ENCODE data around the gene FAT2. TPM values are rescaled to one million over a fixed set of nuclear protein-coding genes. Genes with fewer than 3 reads are reported as not detected.

FAT2 gene, protein sequence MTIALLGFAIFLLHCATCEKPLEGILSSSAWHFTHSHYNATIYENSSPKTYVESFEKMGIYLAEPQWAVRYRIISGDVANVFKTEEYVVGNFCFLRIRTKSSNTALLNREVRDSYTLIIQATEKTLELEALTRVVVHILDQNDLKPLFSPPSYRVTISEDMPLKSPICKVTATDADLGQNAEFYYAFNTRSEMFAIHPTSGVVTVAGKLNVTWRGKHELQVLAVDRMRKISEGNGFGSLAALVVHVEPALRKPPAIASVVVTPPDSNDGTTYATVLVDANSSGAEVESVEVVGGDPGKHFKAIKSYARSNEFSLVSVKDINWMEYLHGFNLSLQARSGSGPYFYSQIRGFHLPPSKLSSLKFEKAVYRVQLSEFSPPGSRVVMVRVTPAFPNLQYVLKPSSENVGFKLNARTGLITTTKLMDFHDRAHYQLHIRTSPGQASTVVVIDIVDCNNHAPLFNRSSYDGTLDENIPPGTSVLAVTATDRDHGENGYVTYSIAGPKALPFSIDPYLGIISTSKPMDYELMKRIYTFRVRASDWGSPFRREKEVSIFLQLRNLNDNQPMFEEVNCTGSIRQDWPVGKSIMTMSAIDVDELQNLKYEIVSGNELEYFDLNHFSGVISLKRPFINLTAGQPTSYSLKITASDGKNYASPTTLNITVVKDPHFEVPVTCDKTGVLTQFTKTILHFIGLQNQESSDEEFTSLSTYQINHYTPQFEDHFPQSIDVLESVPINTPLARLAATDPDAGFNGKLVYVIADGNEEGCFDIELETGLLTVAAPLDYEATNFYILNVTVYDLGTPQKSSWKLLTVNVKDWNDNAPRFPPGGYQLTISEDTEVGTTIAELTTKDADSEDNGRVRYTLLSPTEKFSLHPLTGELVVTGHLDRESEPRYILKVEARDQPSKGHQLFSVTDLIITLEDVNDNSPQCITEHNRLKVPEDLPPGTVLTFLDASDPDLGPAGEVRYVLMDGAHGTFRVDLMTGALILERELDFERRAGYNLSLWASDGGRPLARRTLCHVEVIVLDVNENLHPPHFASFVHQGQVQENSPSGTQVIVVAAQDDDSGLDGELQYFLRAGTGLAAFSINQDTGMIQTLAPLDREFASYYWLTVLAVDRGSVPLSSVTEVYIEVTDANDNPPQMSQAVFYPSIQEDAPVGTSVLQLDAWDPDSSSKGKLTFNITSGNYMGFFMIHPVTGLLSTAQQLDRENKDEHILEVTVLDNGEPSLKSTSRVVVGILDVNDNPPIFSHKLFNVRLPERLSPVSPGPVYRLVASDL (N-terminal part only)
- 10 to 100 TPM in 1 of 2 donors, 1 to 10 TPM in 1; 5.6 to 22.5 TPM for total RNA-seq

DNA sequence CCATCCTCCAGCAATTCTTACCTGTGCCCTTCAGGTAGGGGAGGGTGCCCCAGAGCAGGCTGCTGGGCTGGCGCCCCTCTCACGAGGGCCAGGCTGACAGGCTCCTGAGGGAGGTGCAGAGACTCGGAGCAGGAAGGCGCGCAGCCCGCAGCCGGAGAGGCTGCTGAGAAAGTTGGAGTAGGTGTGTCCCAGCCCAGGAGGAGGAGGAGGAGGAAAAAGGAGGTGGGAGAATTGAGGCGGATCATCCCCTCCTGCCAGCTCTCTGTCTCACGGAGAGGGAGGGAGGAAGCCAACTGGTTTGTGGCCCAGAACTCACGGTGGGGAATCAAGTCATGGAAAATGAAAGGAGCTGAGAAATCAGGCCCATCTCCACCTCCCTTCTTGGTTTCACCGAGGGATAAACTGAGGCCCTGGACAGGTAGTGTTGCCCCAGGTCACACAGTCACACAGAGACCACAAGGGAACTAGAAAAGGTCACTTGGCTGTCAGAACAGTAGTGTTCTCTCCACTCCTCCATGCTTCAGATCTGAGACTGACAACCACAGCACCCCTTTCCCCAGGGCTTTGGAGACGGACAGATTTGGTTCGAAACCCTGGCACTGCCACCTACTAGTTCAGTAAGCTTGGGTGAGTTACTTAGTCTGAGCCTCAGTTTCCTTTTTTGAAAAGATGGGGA lies at the start of gene FAT2:
FAT2 (minus strand) TSS at position 188 of the 676 bp plus-strand sequence. CDS start 22,400 bp downstream, outside the sequence.
- no peaks in the 10 kb centered on the region for H3K4me1 ChIP-seq (replicated peaks)
- TF ChIP-seq POLR2A (IDR thresholded peaks at IDR 0.05) = peak; percentile 86
- TF ChIP-seq, protein P1, sequence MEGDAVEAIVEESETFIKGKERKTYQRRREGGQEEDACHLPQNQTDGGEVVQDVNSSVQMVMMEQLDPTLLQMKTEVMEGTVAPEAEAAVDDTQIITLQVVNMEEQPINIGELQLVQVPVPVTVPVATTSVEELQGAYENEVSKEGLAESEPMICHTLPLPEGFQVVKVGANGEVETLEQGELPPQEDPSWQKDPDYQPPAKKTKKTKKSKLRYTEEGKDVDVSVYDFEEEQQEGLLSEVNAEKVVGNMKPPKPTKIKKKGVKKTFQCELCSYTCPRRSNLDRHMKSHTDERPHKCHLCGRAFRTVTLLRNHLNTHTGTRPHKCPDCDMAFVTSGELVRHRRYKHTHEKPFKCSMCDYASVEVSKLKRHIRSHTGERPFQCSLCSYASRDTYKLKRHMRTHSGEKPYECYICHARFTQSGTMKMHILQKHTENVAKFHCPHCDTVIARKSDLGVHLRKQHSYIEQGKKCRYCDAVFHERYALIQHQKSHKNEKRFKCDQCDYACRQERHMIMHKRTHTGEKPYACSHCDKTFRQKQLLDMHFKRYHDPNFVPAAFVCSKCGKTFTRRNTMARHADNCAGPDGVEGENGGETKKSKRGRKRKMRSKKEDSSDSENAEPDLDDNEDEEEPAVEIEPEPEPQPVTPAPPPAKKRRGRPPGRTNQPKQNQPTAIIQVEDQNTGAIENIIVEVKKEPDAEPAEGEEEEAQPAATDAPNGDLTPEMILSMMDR (IDR thresholded peaks at IDR 0.05) = no peak
- TF ChIP-seq POLR2AphosphoS5 (IDR thresholded peaks at IDR 0.05) = peak; percentile 46
- WGBS = 27% methylated on average over 13 of the region's 13 CpGs

DNA sequence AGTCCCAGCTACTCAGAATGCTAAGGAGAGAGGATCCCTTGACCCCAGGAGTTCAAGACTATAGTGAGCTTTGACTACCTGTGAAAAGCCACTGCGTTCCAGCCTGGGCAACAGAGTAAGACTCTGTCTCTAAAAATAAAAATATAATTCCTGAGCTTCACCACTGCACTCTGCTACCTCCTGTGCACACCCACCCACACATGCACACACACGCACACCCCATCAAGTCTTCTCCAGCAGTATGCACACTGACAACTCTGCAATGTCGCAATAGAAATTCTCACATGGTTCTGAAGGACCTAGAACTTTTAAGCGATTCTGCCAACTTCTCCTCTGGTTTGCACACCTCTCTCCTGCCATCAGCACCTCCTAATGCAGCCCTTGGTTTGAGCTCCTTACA lies 47.5 kb upstream of the FAT2 start:
- TF ChIP-seq, protein P1 (IDR thresholded peaks at IDR 0.05) = no peak
- TF ChIP-seq POLR2A (IDR thresholded peaks at IDR 0.05) (no peak), POLR2AphosphoS5 (IDR thresholded peaks at IDR 0.05) (no peak)
- no peaks in the 10 kb centered on the region for H3K4me1 ChIP-seq (replicated peaks)
- no peaks in the 10 kb centered on the region for H3K9me3 ChIP-seq
- H3K36me3 ChIP-seq = no peaks in the 10 kb centered on the region
- no peak for DNase-seq (ENCODE audit: low spot score)
- H3K4me3 ChIP-seq = no peak overlapping the region
- WGBS = 92% methylated on average over 4 of the region's 4 CpGs
- no peaks in the 10 kb centered on the region for H3K27me3 ChIP-seq (replicated peaks; ENCODE audit: insufficient read depth)
- no peak overlapping the region for H3K27ac ChIP-seq
- intact Hi-C loops (cut with DNase I) = no loop called here

More for the DNA sequence above, at the start of gene FAT2:
- Histone ChIP-seq H3K27ac (peak within 1 kb of the TSS in 1 of 2 donors; percentile 13), H3K4me3 (peak within 1 kb of the TSS in 1 of 2 donors; percentile 7), H3K9me3 (no peaks in the 10 kb centered on the region), H3K27me3 (replicated peaks; ENCODE audit: insufficient read depth) (no peaks in the 10 kb centered on the region), H3K36me3 (no peaks in the 10 kb centered on the region)
- peak; percentile 70 for DNase-seq (ENCODE audit: low spot score)
- intact Hi-C loops (cut with DNase I) = no loop called here

DNA sequence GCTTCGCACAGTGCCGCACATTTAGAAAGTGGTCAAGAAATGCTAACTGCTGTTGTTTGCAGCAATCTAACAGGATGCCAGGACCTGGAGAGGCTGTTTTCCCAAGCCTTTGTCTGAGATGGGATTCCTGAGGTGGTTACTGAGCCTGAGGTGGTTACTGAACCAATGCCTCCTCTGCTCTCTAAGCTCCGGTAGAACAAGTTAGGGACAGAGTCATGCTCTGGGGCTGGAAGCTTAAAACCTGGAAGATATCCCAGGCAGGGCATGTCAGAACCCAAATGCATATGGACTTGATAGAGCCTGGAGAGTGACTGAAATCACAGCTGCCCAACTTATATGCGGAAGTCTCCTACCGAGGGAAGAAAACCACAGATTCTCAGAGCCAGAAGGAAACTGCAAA lies 46.5 kb upstream of the FAT2 start:
- WGBS = 39% methylated on average over 5 of the region's 5 CpGs
- Histone ChIP-seq H3K4me3 (no peak overlapping the region), H3K36me3 (no peaks in the 10 kb centered on the region), H3K27ac (peak overlapping the region in 1 of 2 donors; percentile 39), H3K27me3 (replicated peaks; ENCODE audit: insufficient read depth) (no peaks in the 10 kb centered on the region), H3K9me3 (no peaks in the 10 kb centered on the region), H3K4me1 (replicated peaks) (no peaks in the 10 kb centered on the region)
- peak; percentile 77 for DNase-seq (ENCODE audit: low spot score)
- TF ChIP-seq POLR2A (IDR thresholded peaks at IDR 0.05) = peak; percentile 22
- TF ChIP-seq POLR2AphosphoS5 (IDR thresholded peaks at IDR 0.05) = peak; percentile 79
- TF ChIP-seq, protein P1 (IDR thresholded peaks at IDR 0.05) = no peak
- intact Hi-C loops (cut with DNase I) = no loop called here

DNA sequence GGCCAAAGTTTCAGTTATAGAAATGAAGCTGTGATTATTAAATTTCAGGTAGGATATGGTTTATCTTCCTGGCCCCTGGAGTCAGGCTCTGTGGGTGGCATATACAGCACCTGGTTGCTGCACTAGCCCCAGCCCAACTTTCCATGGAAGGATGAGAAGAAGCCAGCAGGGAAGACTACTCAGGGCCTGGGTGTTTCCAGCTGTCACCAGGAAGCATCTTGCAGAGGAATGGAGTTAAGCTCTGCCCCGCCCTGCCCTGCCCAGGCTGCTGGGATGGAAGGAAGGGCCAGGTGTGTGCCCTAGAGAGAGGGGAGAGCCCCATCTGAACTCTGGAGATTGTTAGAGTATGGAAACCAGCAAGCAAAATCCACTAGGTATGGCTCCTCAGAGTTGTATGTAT lies 42.8 kb upstream of the FAT2 start:
- WGBS = 93% methylated on average over 1 of the region's 1 CpG
- DNase-seq (ENCODE audit: low spot score) = no peak
- no peaks in the 10 kb centered on the region for H3K9me3 ChIP-seq
- no peaks in the 10 kb centered on the region for H3K27me3 ChIP-seq (replicated peaks; ENCODE audit: insufficient read depth)
- H3K4me1 ChIP-seq (replicated peaks) = no peaks in the 10 kb centered on the region
- H3K27ac ChIP-seq = no peak overlapping the region
- no peak overlapping the region for H3K4me3 ChIP-seq
- no peaks in the 10 kb centered on the region for H3K36me3 ChIP-seq
- TF ChIP-seq, protein P1 (IDR thresholded peaks at IDR 0.05) = no peak
- TF ChIP-seq POLR2A (IDR thresholded peaks at IDR 0.05) = no peak
- no peak for TF ChIP-seq POLR2AphosphoS5 (IDR thresholded peaks at IDR 0.05)
- intact Hi-C loops (cut with DNase I) = no loop called here
